A172 (cell line): ENCODE data around the gene HIKESHI. TPM values are rescaled to one million over a fixed set of nuclear protein-coding genes. Genes with fewer than 3 reads are reported as not detected.
"Not testable (repeated sequence)": the region's sequence is repeated elsewhere in the genome, so short reads cannot be mapped to it uniquely, and the experiment has no call there.

Source experiments
- DNase-seq: peaks from one replicate; pipeline ENCODE4 v3.0.0-alpha.2; 2015; ENCODE audit warnings: low spot score
- total RNA-seq: library from RNA; depleted of rRNA; stranded (reverse); fragments of >200 nt; shearing (Covaris generic); gene quantifications from 2 replicates; pipeline ENCODE4 v1.2.3, GENCODE V29; 2014; rRNA removed

Gene HIKESHI
- 90.4 and 106 TPM in 2 replicates for total RNA-seq

GRCh38 chr11:86302092-86302793, at the start of gene HIKESHI:
HIKESHI (plus strand) TSS chr11:86302240; CDS start chr11:86302449, 209 bp downstream.
- DNase-seq = peak; percentile 97

- no peak for DNase-seq
These were observed 46.1 kb upstream of the HIKESHI start for GRCh38 chr11:86255896-86256295.

GRCh38 chr11:86256608-86257007, 45.4 kb upstream of the HIKESHI start:
- no peak for DNase-seq

GRCh38 chr11:86257446-86257845, 44.6 kb upstream of the HIKESHI start:
- DNase-seq = no peak

- no peak for DNase-seq
These were observed 42.3 kb upstream of the HIKESHI start for GRCh38 chr11:86259730-86260129.

GRCh38 chr11:86261328-86261727, 40.7 kb upstream of the HIKESHI start:
- DNase-seq = no peak

- DNase-seq = no peak
These were observed 39.7 kb upstream of the HIKESHI start for GRCh38 chr11:86262387-86262786.

- no peak for DNase-seq
These were observed 37.4 kb upstream of the HIKESHI start for GRCh38 chr11:86264649-86265048.

- DNase-seq = no peak
These were observed 36.8 kb upstream of the HIKESHI start for GRCh38 chr11:86265194-86265593.

- no peak for DNase-seq
These were observed 32.4 kb upstream of the HIKESHI start for GRCh38 chr11:86269645-86270044.

GRCh38 chr11:86274503-86274902, 27.5 kb upstream of the HIKESHI start:
- DNase-seq = no peak

GRCh38 chr11:86274999-86275398, 27.0 kb upstream of the HIKESHI start:
- DNase-seq = no peak

GRCh38 chr11:86275493-86276370, 26.3 kb upstream of the HIKESHI start:
- no peak for DNase-seq

GRCh38 chr11:86277741-86278140, 24.3 kb upstream of the HIKESHI start:
- DNase-seq = no peak

- DNase-seq = no peak
These were observed 23.8 kb upstream of the HIKESHI start for GRCh38 chr11:86278226-86278625.

- no peak for DNase-seq
These were observed 22.3 kb upstream of the HIKESHI start for GRCh38 chr11:86279747-86280146.

- no peak for DNase-seq
These were observed 14.6 kb upstream of the HIKESHI start for GRCh38 chr11:86287468-86287796.

GRCh38 chr11:86288776-86289507, 13.1 kb upstream of the HIKESHI start:
- DNase-seq = no peak

GRCh38 chr11:86289508-86290280, 12.3 kb upstream of the HIKESHI start:
- not testable (repeated sequence) for DNase-seq

GRCh38 chr11:86291466-86292262, 10.4 kb upstream of the HIKESHI start:
- peak; percentile 70 for DNase-seq
